OCI-LY3 (cell line): Measurements from ENCODE around the gene STK32B.

Experiments
- H2AFZ ChIP-seq: fragments of 200-600, 300-600 bp; shearing (Covaris generic); 2 replicates; pipeline ENCODE4 v1.6.0; 2014; ENCODE audit warnings: antibody characterized with exemption, low read depth, low read length
- H3K27ac ChIP-seq: fragments of 200-600, 300-600 bp; sonication (generic); 2 replicates; pipeline ENCODE4 v1.5.1; 2014; ENCODE audit warnings: mild to moderate bottlenecking, low read length, moderate library complexity, mixed read lengths
- H3K27me3 ChIP-seq: fragments of 200-600, 300-600 bp; sonication (generic); 2 replicates; pipeline ENCODE4 v1.6.1; 2014; ENCODE audit warnings: low read depth, low read length, mixed read lengths
- H3K36me3 ChIP-seq: fragments of 200-600, 300-600 bp; sonication (generic); replicated peaks from 2 replicates; pipeline ENCODE3; 2014; ENCODE audit warnings: low read depth, low read length, mixed read lengths
- H3K4me1 ChIP-seq: fragments of 300-600, 200-600 bp; sonication (generic); 2 replicates; pipeline ENCODE4 v1.6.1; 2014; ENCODE audit warnings: low read length, mixed read lengths
- H3K4me2 ChIP-seq: fragments of 200-600, 300-600 bp; sonication (generic); 2 replicates; pipeline ENCODE4 v1.6.1; 2014; ENCODE audit warnings: low read length, mixed read lengths
- H3K4me3 ChIP-seq: fragments of 300-600, 200-600 bp; sonication (generic); 2 replicates; pipeline ENCODE4 v1.5.1; 2014; ENCODE audit warnings: antibody characterized with exemption, mild to moderate bottlenecking, low read length, moderate library complexity
- H3K79me2 ChIP-seq: fragments of 300-600, 200-600 bp; shearing (Covaris generic); 2 replicates; pipeline ENCODE4 v1.6.1; 2014; ENCODE audit warnings: mild to moderate bottlenecking, low read length, mixed read lengths
- H3K9ac ChIP-seq: fragments of 300-600, 200-600 bp; shearing (Covaris generic); 2 replicates; pipeline ENCODE4 v1.6.0; 2014; ENCODE audit warnings: mild to moderate bottlenecking, low read length, moderate library complexity
- H3K9me3 ChIP-seq: fragments of 200-600, 300-600 bp; shearing (Covaris generic); 2 replicates; pipeline ENCODE4 v1.6.1; 2014; ENCODE audit warnings: low read length, mixed read lengths; ENCODE audit not compliant: insufficient read depth
- H4K20me1 ChIP-seq: fragments of 200-600, 300-600 bp; sonication (generic); 2 replicates; pipeline ENCODE4 v1.6.1; 2016; ENCODE audit warnings: low read length, mixed read lengths; ENCODE audit not compliant: insufficient read depth
- CTCF ChIP-seq: fragments of 200-600, 300-600 bp; sonication (generic); IDR thresholded peaks from 2 replicates; pipeline ENCODE4 v1.5.1; 2014; ENCODE audit warnings: antibody characterized with exemption, low read length, low read depth
- EZH2phosphoT487 ChIP-seq: fragments of 200-600 bp; shearing (Covaris generic); IDR thresholded peaks from 2 replicates; pipeline ENCODE4 v1.6.1; 2018; ENCODE audit warnings: antibody characterized with exemption, mixed run types, low read depth

Gene STK32B

DNA sequence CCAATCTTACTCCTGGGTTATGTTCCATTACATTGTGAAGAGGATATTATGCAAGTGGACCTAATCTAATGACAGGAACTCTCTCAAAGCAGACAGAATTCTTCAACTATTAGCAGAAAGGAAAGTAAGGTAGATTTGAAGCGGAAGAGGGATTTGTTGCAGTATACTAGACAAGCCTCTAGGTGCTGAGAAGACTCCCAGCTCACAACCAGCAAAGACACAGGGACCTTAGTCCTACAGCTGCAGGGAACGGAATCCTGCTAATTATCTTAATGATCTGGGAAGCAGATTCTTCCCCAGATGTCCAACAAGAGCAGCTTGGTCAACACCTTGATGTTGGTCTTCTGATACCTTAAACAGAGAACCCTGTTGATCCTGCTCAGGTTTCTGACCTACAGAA lies 73.6 kb downstream of the STK32B start:
- Histone ChIP-seq H3K4me1 (no peaks in the 10 kb centered on the region), H3K27ac (no peak overlapping the region), H3K27me3 (no peaks in the 10 kb centered on the region), H3K9me3 (no peaks in the 10 kb centered on the region), H4K20me1 (no peaks in the 10 kb centered on the region), H3K9ac (no peak overlapping the region), H2AFZ (no peak overlapping the region), H3K36me3 (no peaks in the 10 kb centered on the region), H3K4me2 (no peak overlapping the region), H3K79me2 (no peaks in the 10 kb centered on the region), H3K4me3 (no peak overlapping the region)
- TF ChIP-seq CTCF: no peak
- no peak for TF ChIP-seq EZH2phosphoT487

- TF ChIP-seq CTCF: no peak
- Histone ChIP-seq H3K4me3 (no peak overlapping the region), H3K36me3 (no peaks in the 10 kb centered on the region), H4K20me1 (no peaks in the 10 kb centered on the region), H2AFZ (no peak overlapping the region), H3K9ac (no peak overlapping the region), H3K9me3 (no peaks in the 10 kb centered on the region), H3K27me3 (no peaks in the 10 kb centered on the region), H3K79me2 (no peaks in the 10 kb centered on the region), H3K27ac (no peak overlapping the region), H3K4me1 (no peaks in the 10 kb centered on the region), H3K4me2 (no peak overlapping the region)
Observed at GRCh38 chr4:5125321-5125720, 74.0 kb downstream of the STK32B start.

DNA sequence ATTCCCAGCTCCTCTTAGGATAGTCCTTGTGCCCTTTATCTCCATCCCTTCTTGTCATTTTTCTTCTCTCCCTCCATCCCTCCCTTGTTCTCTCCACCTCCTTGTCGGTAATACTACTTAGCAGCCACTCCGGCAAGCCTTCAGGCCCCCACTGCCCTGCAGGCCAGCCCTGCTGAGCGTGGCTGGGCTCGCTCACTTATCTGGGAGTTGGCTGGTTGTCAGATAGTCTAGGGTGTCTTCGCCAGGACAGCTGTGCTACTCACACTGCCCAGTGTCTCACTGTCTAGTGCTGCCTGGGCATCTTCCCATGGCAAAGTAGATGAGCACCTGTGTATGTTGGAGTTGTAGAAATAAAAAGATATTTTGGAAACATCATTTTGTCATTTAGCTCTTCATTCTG lies 75.0 kb downstream of the STK32B start:
- TF ChIP-seq CTCF (no peak), EZH2phosphoT487 (no peak)
- Histone ChIP-seq H3K4me1 (no peaks in the 10 kb centered on the region), H3K9ac (no peak overlapping the region), H3K4me3 (no peak overlapping the region), H3K9me3 (no peaks in the 10 kb centered on the region), H3K79me2 (no peaks in the 10 kb centered on the region), H2AFZ (no peak overlapping the region), H4K20me1 (no peaks in the 10 kb centered on the region), H3K27ac (no peak overlapping the region), H3K27me3 (no peaks in the 10 kb centered on the region), H3K36me3 (no peaks in the 10 kb centered on the region), H3K4me2 (no peak overlapping the region)

DNA sequence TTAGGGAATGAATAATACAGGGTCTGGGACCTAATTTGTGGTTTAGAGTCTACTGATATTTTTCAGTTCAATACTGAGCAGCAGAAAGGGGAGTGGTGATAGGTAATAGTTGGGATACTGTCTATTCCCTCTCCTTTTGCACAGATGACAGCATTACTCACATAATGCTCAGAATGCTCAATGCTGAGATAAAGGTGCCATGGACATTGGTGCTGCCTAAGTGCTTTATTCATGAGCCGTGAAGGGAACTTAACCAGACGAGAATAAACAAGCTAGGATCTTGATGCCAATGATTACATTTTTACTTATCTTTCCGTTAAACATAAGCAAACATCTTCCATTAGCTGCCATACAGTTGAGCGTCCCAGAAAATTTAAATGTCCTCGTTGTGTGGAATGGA lies 75.6 kb downstream of the STK32B start:
- no peak overlapping the region for H3K27ac ChIP-seq
- H3K79me2 ChIP-seq: no peaks in the 10 kb centered on the region
- H3K9me3 ChIP-seq: no peaks in the 10 kb centered on the region
- no peak overlapping the region for H2AFZ ChIP-seq
- no peaks in the 10 kb centered on the region for H3K4me1 ChIP-seq
- H4K20me1 ChIP-seq: no peaks in the 10 kb centered on the region
- H3K4me3 ChIP-seq: no peak overlapping the region
- no peak overlapping the region for H3K4me2 ChIP-seq
- H3K36me3 ChIP-seq: no peaks in the 10 kb centered on the region
- no peak for TF ChIP-seq CTCF
- TF ChIP-seq EZH2phosphoT487: no peak
- H3K27me3 ChIP-seq: no peaks in the 10 kb centered on the region
- no peak overlapping the region for H3K9ac ChIP-seq
